GM12878 (cell line): ENCODE results near the gene EIF2A. TPM values are rescaled to one million over a fixed set of nuclear protein-coding genes. Genes with fewer than 3 reads are reported as not detected.

Source experiments
- ATAC-seq: fragments of 200-7000 bp; cut with Tn5 transposase; 3 replicates; pipeline ENCODE4 v1.9.1; 2020; ENCODE audit warnings: mild to moderate bottlenecking, moderate library complexity
- BruUV-seq: library from RNA; stranded (reverse); fragments of 400-500 nt; replicated peaks from 2 replicates; lab custom pipeline; 2021; lab: Mats Ljungman, UMichigan
- CTCF ChIA-PET: fragments of 300-600 bp; sonication (Branson Sonifier 250); formaldehyde crosslinking; extraction: SDS; loops from one replicate; lab custom pipeline; 2021; ENCODE audit warnings: inconsistent platforms; lab: Yijun Ruan, JAX
- POLR2A ChIA-PET: fragments of 350-600 bp; formaldehyde crosslinking; extraction: SDS; loops from one replicate; lab custom pipeline; 2021; ENCODE audit warnings: inconsistent platforms; lab: Charles Lee
- RAD21 ChIA-PET: fragments of 300-600 bp; sonication (Branson Sonifier 250); formaldehyde crosslinking; loops from one replicate; lab custom pipeline; 2023; ENCODE audit warnings: antibody characterized with exemption; ENCODE audit not compliant: unreplicated experiment; lab: Charles Lee
- SMC1A ChIA-PET: fragments of 300-600 bp; sonication (Branson Sonifier 250); formaldehyde crosslinking; loops from one replicate; lab custom pipeline; 2023; ENCODE audit not compliant: unreplicated experiment, uncharacterized antibody; lab: Charles Lee
- DNase-seq: peaks from one replicate; pipeline ENCODE4 v3.0.0-alpha.2; 2011; ENCODE audit warnings: low read depth, low spot score
- FAIRE-seq: peaks from 3 replicates; lab custom pipeline; 2011; peaks lifted over from hg19 to GRCh38; lab: Jason Lieb, UNC
- H2AFZ ChIP-seq: 2 replicates; pipeline ENCODE4 v1.6.0; 2011; ENCODE audit warnings: low read depth, low read length, control low read depth; ENCODE audit not compliant: control insufficient read depth
- H3K27ac ChIP-seq: 2 replicates; pipeline ENCODE4 v1.5.1; 2011; ENCODE audit warnings: control low read depth; ENCODE audit not compliant: control insufficient read depth, insufficient read depth
- H3K27me3 ChIP-seq, 2 experiments: replicated peaks in 1 of 2; 2 replicates each; pipeline versions ENCODE4 v1.6.0 to v1.6.1; 2011; ENCODE audit warnings: low read length in 1 of 2; ENCODE audit not compliant: control insufficient read depth in 2 of 2, insufficient read depth in 2 of 2
- H3K36me3 ChIP-seq, 2 experiments: 2 replicates each; pipeline ENCODE4 v1.5.1; 2011; ENCODE audit warnings: low read length in 1 of 2; ENCODE audit not compliant: control insufficient read depth in 2 of 2, insufficient read depth in 2 of 2
- H3K4me1 ChIP-seq: 2 replicates; pipeline ENCODE4 v1.6.1; 2011; ENCODE audit warnings: mild to moderate bottlenecking, low read length, moderate library complexity, mixed read lengths; ENCODE audit not compliant: control insufficient read depth, insufficient read depth
- H3K4me2 ChIP-seq: 2 replicates; pipeline ENCODE4 v1.6.0; 2011; ENCODE audit warnings: control low read depth; ENCODE audit not compliant: control insufficient read depth, insufficient read depth
- H3K4me3 ChIP-seq: fragments of 200-600 bp; sonication (generic); 2 replicates; pipeline ENCODE4 v1.5.1; 2016
- H3K79me2 ChIP-seq: 2 replicates; pipeline ENCODE4 v1.6.0; 2011; ENCODE audit warnings: low read length; ENCODE audit not compliant: control insufficient read depth, insufficient read depth
- H3K9ac ChIP-seq: 2 replicates; pipeline ENCODE4 v1.8.0; 2011; ENCODE audit warnings: low read length, control low read depth, mixed read lengths; ENCODE audit not compliant: control insufficient read depth, insufficient read depth
- H3K9me3 ChIP-seq: replicated peaks from 3 replicates; pipeline ENCODE4 v1.5.1; 2011; ENCODE audit warnings: mild to moderate bottlenecking, low read length; ENCODE audit not compliant: control insufficient read depth, insufficient read depth
- H4K20me1 ChIP-seq: 2 replicates; pipeline ENCODE4 v1.6.0; 2011; ENCODE audit not compliant: control insufficient read depth, insufficient read depth
- BCL11A ChIP-seq: IDR thresholded peaks from 2 replicates; pipeline ENCODE4 v1.6.1; 2011; ENCODE audit warnings: low read depth, low read length
- CBFB ChIP-seq: IDR thresholded peaks from 2 replicates; pipeline ENCODE4 v1.6.1; 2016; ENCODE audit warnings: antibody characterized with exemption, low read depth
- CBX3 ChIP-seq: fragments of 200-600 bp; sonication (generic); IDR thresholded peaks from 2 replicates; pipeline ENCODE4 v1.6.1; 2016; ENCODE audit warnings: low read depth, borderline replicate concordance
- ETV6 ChIP-seq, 2 experiments: fragments of 450-650 bp in 1 of 2; IDR thresholded peaks in 1 of 2; conservative IDR thresholded peaks in 1 of 2; 2 replicates each; pipeline ENCODE4 v1.6.1; 2014; ENCODE audit warnings: antibody characterized with exemption in 1 of 2, borderline replicate concordance in 1 of 2, low read depth in 1 of 2, mild to moderate bottlenecking in 1 of 2, moderate library complexity in 1 of 2
- NFXL1 ChIP-seq: fragments of 450-650 bp; IDR thresholded peaks from 2 replicates; pipeline ENCODE4 v1.6.1; 2017; ENCODE audit warnings: antibody characterized with exemption, mild to moderate bottlenecking, borderline replicate concordance
- NFYB ChIP-seq: IDR thresholded peaks from 2 replicates; pipeline ENCODE4 v1.6.1; 2011; ENCODE audit warnings: low read depth, mild to moderate bottlenecking, low read length, improper control_type of control experiment, moderate library complexity; ENCODE audit not compliant: insufficient read depth
- NR2F1 ChIP-seq: fragments of 450-650 bp; conservative IDR thresholded peaks from 2 replicates; pipeline ENCODE4 v1.6.1; 2017; ENCODE audit warnings: mild to moderate bottlenecking
- RAD51 ChIP-seq: fragments of 450-650 bp; IDR thresholded peaks from 2 replicates; pipeline ENCODE4 v1.6.1; 2016; ENCODE audit warnings: moderate library complexity, mild to moderate bottlenecking, inconsistent platforms
- RB1 ChIP-seq: fragments of 450-650 bp; formaldehyde crosslinking; IDR thresholded peaks from 2 replicates; pipeline ENCODE4 v1.6.1; 2017; ENCODE audit warnings: mild to moderate bottlenecking, borderline replicate concordance
- ZNF274 ChIP-seq: IDR thresholded peaks from one replicate; pipeline ENCODE4 v1.8.0; 2011; ENCODE audit not compliant: insufficient read length, insufficient read depth
- ZZZ3 ChIP-seq: IDR thresholded peaks from 2 replicates; pipeline ENCODE4 v1.6.1; 2011; ENCODE audit warnings: low read depth; ENCODE audit not compliant: control insufficient read depth, insufficient read length
- WGBS: methylation state at CpG from one replicate; pipeline ENCODE4 v1.1.6; 2016; ENCODE audit warnings: low lambda C conversion rate; ENCODE audit not compliant: insufficient replicate concordance, insufficient coverage; ENCODE audit errors: missing lambda C conversion rate; 5-methylcytosine and 5-hydroxymethylcytosine counted together
- in situ Hi-C: fragments of 300-500 bp; cut with MboI; formaldehyde crosslinking; loops from 9 replicates; pipeline ENCODE4 v1.14.3; 2018; ENCODE audit warnings: mixed read lengths
- intact Hi-C: fragments of 100-400 bp; cut with micrococcal nuclease; formaldehyde crosslinking; loops from one replicate; pipeline ENCODE4 v1.14.2; 2022; ENCODE audit not compliant: unreplicated experiment
- polyA plus RNA-seq, 11 experiments: library from polyadenylated mRNA; depleted of rRNA in 4 of 11; unstranded in 6 of 11; stranded (reverse) in 5 of 11; fragments of >200 nt; fragmentation: Nextera tagmentation in 4 of 11; fragmentation: Illumina TruSeq in 1 of 11; extraction: Ambion mirVana in 4 of 11; extraction: Trizol in 1 of 11; gene quantifications; 1 replicate in 1 of 11; 2 replicates in 10 of 11; pipeline versions ENCODE4 v1.2.1 to v1.2.3, GENCODE V29; 2011 to 2016; ENCODE audit warnings: inconsistent platforms in 2 of 11, missing spikeins in 2 of 11, low read depth in 1 of 11
- total RNA-seq, 4 experiments: library from RNA; depleted of rRNA in 3 of 4; stranded (reverse); fragments of >200 nt in 3 of 4; fragmentation: Illumina TruSeq in 1 of 4; extraction: Trizol in 1 of 4; gene quantifications; 2 replicates each; pipeline versions ENCODE4 v1.2.1 to v1.2.3, GENCODE V29; 2013 to 2021

EIF2A gene
- total and polyA plus RNA-seq, 10 of the 15 experiments (the other 5 are each of a cell fraction or from before 2014, with no cell fraction given) = 85.4 to 211 (median 136) TPM

DNA sequence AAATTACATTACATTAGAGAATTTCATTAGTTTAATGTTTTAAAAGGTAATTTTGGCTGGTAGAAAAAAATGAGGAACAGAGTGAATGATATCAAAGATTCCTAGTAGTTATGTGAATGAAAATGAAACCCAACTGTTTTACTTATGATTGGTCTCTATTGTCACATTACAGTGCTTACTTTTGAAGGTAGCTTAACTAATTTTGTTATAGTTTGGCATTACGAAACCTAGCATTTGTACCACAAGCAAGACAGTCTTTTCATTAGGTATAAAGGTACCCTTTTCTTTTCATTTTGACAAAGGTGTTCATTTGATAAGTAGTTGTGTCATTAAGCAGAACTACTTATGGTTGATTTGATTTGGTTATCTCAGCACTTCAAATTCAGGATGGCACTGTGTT lies 63.4 kb downstream of the EIF2A start:
- ChIA-PET RAD21 (interaction anchor here (1.4 to 3.1 kb wide), 2 partner anchors 11 to 94 kb away, joined by 5 to 14 read pairs; partner anchors contain the start of gene ERICH6), POLR2A (interaction anchor here (0.6 to 1.1 kb wide), 5 partner anchors 9 to 150 kb away, joined by 3 to 4 read pairs (median 3); no protein-coding TSS in a partner anchor), SMC1A (interaction anchor here (0.9 to 1.6 kb wide), 5 partner anchors 14 to 106 kb away, joined by 3 to 6 read pairs (median 4); no protein-coding TSS in a partner anchor), CTCF (no interaction called here)
- in situ Hi-C loops = no loop called here
- no peak for FAIRE-seq
- Histone ChIP-seq H3K4me3 (peak overlapping the region; percentile 50), H3K9ac (no peak overlapping the region; the same call in 1 of the 2 replicates), H3K36me3 (peaks cover 7 to 14% of the 10 kb centered on the region in 2 experiments), H3K9me3 (no peaks in the 10 kb centered on the region; the same call in 2 of the 3 replicates), H4K20me1 (peaks cover 6% of the 10 kb centered on the region), H3K4me1 (peaks cover 18% of the 10 kb centered on the region), H3K79me2 (peaks cover 95% of the 10 kb centered on the region), H3K27ac (no peak overlapping the region), H3K4me2 (peak overlapping the region; percentile 62), H2AFZ (no peak overlapping the region), H3K27me3 (no peaks in the 10 kb centered on the region)
- TF ChIP-seq NR2F1 (no peak), NFYB (0 out of 2 replicates have a peak, but pooled peaks have one; percentile 33)
- BruUV-seq = no TSS peak
- peak; percentile 13; the same call in 2 of the 3 replicates for ATAC-seq
- DNase-seq = no peak
- intact Hi-C loops = no loop called here
- 0% methylated on average over 1 of the region's 1 CpG for WGBS

DNA sequence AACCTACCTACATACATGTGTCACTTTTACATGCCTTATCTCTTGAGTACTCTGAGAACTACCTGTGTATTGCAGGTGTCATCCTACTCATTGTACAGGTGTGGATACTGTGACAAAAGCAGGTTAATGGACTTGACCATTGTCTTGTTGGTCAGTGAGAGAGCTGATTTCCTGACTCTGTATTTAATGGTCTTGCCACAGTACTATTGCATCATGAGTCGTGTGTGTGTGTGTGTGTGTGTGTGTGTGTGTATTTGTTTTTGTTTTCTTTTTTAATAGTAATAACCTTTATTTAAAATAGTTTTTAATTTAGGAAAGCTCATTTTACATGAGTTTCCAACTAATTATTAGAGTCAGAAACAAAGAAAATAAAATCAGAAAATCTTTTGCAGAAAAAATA lies 64.2 kb downstream of the EIF2A start:
- H4K20me1 ChIP-seq = peaks cover 6% of the 10 kb centered on the region
- ChIA-PET SMC1A (interaction anchor here (1.0 to 1.6 kb wide), 6 partner anchors 17 to 84 kb away, joined by 3 to 6 read pairs (median 4); no protein-coding TSS in a partner anchor), POLR2A (interaction anchor here (0.6 to 1.0 kb wide), 2 partner anchors 10 to 199 kb away, joined by 3 read pairs; no protein-coding TSS in a partner anchor), RAD21 (no interaction called here), CTCF (interaction anchor here (0.6 kb wide), 1 partner anchor 14 kb away, joined by 3 read pairs; no protein-coding TSS in a partner anchor)
- H3K9ac ChIP-seq = no peak overlapping the region
- H2AFZ ChIP-seq = no peak overlapping the region
- H3K36me3 ChIP-seq = peaks cover 7 to 14% of the 10 kb centered on the region in 2 experiments
- BruUV-seq = no TSS peak
- peak overlapping the region; percentile 62 for H3K4me2 ChIP-seq
- peak overlapping the region; percentile 50 for H3K4me3 ChIP-seq
- WGBS = 62% methylated on average over 1 of the region's 1 CpG
- no peak overlapping the region for H3K27ac ChIP-seq
- H3K27me3 ChIP-seq = no peaks in the 10 kb centered on the region
- peaks cover 87% of the 10 kb centered on the region for H3K79me2 ChIP-seq
- no peaks in the 10 kb centered on the region; the same call in 2 of the 3 replicates for H3K9me3 ChIP-seq
- DNase-seq = no peak
- TF ChIP-seq CBX3 (no peak), ETV6 (conservative IDR thresholded peaks at IDR 0.05 in 1 of 2, IDR thresholded peaks at IDR 0.05 in 1 of 2; ENCODE audit: borderline replicate concordance in 1 of 2, low read depth in 1 of 2) (no peak), ZNF274 (no peak), ZZZ3 (no peak), RAD51 (no peak), CBFB (no peak), BCL11A (no peak), RB1 (no peak), NFXL1 (no peak)
- H3K4me1 ChIP-seq = peaks cover 18% of the 10 kb centered on the region
- intact Hi-C loops (no loop called here), in situ Hi-C loops (no loop called here)
- no peak for ATAC-seq
- no peak for FAIRE-seq
